ENCODE data around the gene UBE2E3.

GRCh38 chr2:181104512-181105115 is 124.2 kb downstream of the UBE2E3 start:
- TF ChIP-seq EZH2 (IDR thresholded peaks at IDR 0.05) (no peak), POLR2AphosphoS5 (IDR thresholded peaks at IDR 0.05; ENCODE audit: borderline replicate concordance, low read depth, low read length) (no peak), FOXP2 (optimal IDR thresholded peaks at IDR 0.05; ENCODE audit: control extremely low read depth, extremely low read length, insufficient read depth) (no peak)
